ENCODE measurements around the gene RIMS3.

DNA sequence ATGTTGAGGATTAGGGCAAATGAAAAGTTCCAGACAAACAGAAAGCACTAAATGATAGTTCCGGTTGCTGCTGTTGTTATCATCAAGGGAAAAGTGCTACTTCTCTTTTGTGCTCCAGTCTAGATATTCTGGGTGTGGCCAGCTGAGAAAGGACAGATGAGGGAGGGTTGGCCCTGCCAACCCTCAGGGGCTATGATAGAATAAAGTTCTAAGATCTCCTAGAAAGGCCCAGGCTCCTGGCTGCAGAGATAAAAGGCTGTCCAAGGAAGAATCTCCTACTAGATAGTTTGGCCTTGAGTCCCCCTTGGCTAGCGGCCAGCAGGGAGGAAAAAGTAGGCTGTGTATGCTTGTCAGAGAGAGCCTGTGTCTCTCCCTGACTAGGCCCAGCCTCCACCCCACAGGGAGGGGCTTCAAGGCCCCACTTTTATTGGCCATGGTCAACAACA lies 31.5 kb downstream of the RIMS3 start:
- TF ChIP-seq, protein P1, sequence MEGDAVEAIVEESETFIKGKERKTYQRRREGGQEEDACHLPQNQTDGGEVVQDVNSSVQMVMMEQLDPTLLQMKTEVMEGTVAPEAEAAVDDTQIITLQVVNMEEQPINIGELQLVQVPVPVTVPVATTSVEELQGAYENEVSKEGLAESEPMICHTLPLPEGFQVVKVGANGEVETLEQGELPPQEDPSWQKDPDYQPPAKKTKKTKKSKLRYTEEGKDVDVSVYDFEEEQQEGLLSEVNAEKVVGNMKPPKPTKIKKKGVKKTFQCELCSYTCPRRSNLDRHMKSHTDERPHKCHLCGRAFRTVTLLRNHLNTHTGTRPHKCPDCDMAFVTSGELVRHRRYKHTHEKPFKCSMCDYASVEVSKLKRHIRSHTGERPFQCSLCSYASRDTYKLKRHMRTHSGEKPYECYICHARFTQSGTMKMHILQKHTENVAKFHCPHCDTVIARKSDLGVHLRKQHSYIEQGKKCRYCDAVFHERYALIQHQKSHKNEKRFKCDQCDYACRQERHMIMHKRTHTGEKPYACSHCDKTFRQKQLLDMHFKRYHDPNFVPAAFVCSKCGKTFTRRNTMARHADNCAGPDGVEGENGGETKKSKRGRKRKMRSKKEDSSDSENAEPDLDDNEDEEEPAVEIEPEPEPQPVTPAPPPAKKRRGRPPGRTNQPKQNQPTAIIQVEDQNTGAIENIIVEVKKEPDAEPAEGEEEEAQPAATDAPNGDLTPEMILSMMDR (IDR thresholded peaks at IDR 0.05; ENCODE audit: low read depth, low read length), result no peak
- TF ChIP-seq MYC (IDR thresholded peaks at IDR 0.05; ENCODE audit: low read depth, low read length), result no peak

Measured in NB4 (cell line).